Vagina (tissue), 2 donors: Measurements from ENCODE around the gene CTSE.

ENCODE experiments used
- CTCF ChIP-seq, 3 experiments: fragments of 450-650 bp in 2 of 3; fragments of 200-600 bp in 1 of 3; sonication (generic) in 1 of 3; IDR thresholded peaks; one replicate each; pipeline ENCODE4 v1.5.1; 2017 to 2019; ENCODE audit warnings: antibody characterized with exemption in 3 of 3, mild to moderate bottlenecking in 2 of 3, moderate library complexity in 2 of 3
- POLR2A ChIP-seq, 2 donors: fragments of 450-650 bp; IDR thresholded peaks; one replicate each; pipeline ENCODE4 v1.6.1; 2017; ENCODE audit warnings: antibody characterized with exemption in 2 of 2, mild to moderate bottlenecking in 2 of 2, moderate library complexity in 2 of 2
- POLR2AphosphoS5 ChIP-seq, 2 donors: sonication (generic); formaldehyde crosslinking; IDR thresholded peaks; one replicate each; pipeline ENCODE4 v1.9.0; 2017; ENCODE audit warnings: antibody characterized with exemption in 2 of 2, mild to moderate bottlenecking in 2 of 2, low read depth in 1 of 2; ENCODE audit not compliant: insufficient read depth in 1 of 2

- TF ChIP-seq CTCF (IDR thresholded peaks at IDR 0.05) = no peak
- TF ChIP-seq POLR2A (IDR thresholded peaks at IDR 0.05) = no peak
- TF ChIP-seq POLR2AphosphoS5 (IDR thresholded peaks at IDR 0.05; ENCODE audit: insufficient read depth in 1 of 2, low read depth in 1 of 2) = no peak
Measured at GRCh38 chr1:205998457-205999241, 25.0 kb downstream of the CTSE start.
